ENCODE results near the gene RUSC1.

RUSC1 gene

DNA sequence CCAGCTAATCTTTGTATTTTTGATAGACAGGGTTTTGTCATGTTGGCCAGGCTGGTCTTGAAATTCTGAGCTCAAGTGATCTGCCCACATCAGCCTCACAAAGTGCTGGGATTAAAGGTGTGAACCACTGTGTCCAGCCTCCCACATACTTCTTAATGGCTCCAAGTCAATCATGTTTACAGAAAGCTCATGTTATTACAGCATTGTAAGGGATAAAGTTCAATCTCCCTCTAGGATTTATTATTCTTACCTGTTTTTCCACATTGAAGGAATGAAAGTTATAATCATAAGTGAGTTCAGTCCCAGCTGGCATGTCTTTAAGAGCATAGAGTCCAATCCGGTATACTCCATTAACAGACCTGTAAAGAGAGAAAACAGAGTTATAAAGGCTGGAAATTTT, 39.4 kb downstream of the RUSC1 start:
- intact Hi-C loops (cut with DNase I): no loop called here
- DNase-seq: no peak

DNA sequence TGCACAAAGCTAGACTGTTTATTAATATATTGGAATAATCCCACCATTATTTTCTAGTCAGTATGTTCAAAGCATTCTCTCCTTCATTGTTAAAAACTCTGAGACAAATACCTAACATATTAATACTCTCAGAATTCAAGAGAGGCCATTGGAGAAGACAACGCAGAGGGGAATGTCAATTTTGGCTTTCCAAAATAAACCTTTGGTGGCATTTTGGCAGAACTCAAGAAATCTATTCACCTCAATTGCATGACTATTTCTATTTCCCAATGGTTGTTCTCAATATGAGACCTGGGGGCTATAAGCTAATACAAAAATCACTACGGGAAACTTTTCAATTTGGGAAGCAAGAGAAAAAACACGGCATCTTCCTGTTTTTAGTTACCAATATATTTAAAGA, 58.5 kb downstream of the RUSC1 start:
- no peak for DNase-seq
- intact Hi-C loops (cut with DNase I): no loop called here

DNA sequence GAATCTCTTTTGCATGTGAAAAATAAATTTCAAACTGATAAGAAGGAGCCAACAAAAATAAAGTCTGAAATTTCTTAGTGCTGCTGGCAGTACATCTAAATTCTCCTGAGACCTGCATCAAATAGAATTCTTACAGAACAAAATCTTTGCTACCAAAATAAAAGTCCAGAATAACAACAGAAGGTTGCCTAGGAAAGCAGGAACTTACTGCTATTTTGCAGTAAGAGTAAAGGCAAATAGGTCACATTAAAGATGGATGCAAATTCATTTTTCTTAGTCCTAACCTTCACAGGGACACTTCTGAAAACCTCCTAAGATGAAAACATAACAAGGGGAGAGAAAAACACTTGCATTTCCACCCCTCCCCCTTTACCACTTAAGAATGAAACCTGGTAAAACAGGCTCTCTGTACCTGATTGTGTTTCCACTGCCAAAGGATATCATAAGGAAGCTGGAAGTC, 59.0 kb downstream of the RUSC1 start:
- no peak for DNase-seq
- intact Hi-C loops (cut with DNase I): no loop called here

Data from head of caudate nucleus (tissue), 42 donors.